ENCODE measurements around the gene GCK.

- TF ChIP-seq SIN3A (IDR thresholded peaks at IDR 0.05; ENCODE audit: borderline replicate concordance, low read depth, low read length) = no peak
- no peak for TF ChIP-seq ZBTB33 (IDR thresholded peaks at IDR 0.05; ENCODE audit: borderline replicate concordance, low read depth)
- TF ChIP-seq, protein P1, sequence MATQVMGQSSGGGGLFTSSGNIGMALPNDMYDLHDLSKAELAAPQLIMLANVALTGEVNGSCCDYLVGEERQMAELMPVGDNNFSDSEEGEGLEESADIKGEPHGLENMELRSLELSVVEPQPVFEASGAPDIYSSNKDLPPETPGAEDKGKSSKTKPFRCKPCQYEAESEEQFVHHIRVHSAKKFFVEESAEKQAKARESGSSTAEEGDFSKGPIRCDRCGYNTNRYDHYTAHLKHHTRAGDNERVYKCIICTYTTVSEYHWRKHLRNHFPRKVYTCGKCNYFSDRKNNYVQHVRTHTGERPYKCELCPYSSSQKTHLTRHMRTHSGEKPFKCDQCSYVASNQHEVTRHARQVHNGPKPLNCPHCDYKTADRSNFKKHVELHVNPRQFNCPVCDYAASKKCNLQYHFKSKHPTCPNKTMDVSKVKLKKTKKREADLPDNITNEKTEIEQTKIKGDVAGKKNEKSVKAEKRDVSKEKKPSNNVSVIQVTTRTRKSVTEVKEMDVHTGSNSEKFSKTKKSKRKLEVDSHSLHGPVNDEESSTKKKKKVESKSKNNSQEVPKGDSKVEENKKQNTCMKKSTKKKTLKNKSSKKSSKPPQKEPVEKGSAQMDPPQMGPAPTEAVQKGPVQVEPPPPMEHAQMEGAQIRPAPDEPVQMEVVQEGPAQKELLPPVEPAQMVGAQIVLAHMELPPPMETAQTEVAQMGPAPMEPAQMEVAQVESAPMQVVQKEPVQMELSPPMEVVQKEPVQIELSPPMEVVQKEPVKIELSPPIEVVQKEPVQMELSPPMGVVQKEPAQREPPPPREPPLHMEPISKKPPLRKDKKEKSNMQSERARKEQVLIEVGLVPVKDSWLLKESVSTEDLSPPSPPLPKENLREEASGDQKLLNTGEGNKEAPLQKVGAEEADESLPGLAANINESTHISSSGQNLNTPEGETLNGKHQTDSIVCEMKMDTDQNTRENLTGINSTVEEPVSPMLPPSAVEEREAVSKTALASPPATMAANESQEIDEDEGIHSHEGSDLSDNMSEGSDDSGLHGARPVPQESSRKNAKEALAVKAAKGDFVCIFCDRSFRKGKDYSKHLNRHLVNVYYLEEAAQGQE (IDR thresholded peaks at IDR 0.05; ENCODE audit: low read depth, low read length) = no peak
- no peak for TF ChIP-seq CTCF (IDR thresholded peaks at IDR 0.05)
- TF ChIP-seq JUND (IDR thresholded peaks at IDR 0.05) = no peak
- no peak for TF ChIP-seq NRF1 (IDR thresholded peaks at IDR 0.05; ENCODE audit: low read depth, low read length)
- no peak for TF ChIP-seq SMC3 (IDR thresholded peaks at IDR 0.05; ENCODE audit: low read depth, low read length)
- no peak for TF ChIP-seq MXI1 (IDR thresholded peaks at IDR 0.05; ENCODE audit: low read depth, low read length)
- TF ChIP-seq FOSL2 (IDR thresholded peaks at IDR 0.05; ENCODE audit: borderline replicate concordance, low read depth) = no peak
- no peak for TF ChIP-seq NFIC (IDR thresholded peaks at IDR 0.05; ENCODE audit: borderline replicate concordance)
- no peak for TF ChIP-seq TCF12 (IDR thresholded peaks at IDR 0.05)
- TF ChIP-seq EP300 (IDR thresholded peaks at IDR 0.05; ENCODE audit: borderline replicate concordance in 1 of 2, low read depth in 1 of 2, low read length in 1 of 2) = no peak
- no peak for TF ChIP-seq TAF1 (IDR thresholded peaks at IDR 0.05; ENCODE audit: borderline replicate concordance, low read depth, low read length)
- TF ChIP-seq POLR2AphosphoS5 (IDR thresholded peaks at IDR 0.05; ENCODE audit: low read depth, low read length) = no peak
Observed at GRCh38 chr7:44102846-44103565, 86.2 kb downstream of the GCK start.

Measured in SK-N-SH (cell line).